Suprapubic skin (tissue), 4 donors: ENCODE measurements around the gene MBP.

Source experiments
- POLR2A ChIP-seq, 2 donors: fragments of 450-650 bp; IDR thresholded peaks; one replicate each; pipeline ENCODE4 v1.6.1; 2017; ENCODE audit warnings: antibody characterized with exemption in 2 of 2, mild to moderate bottlenecking in 2 of 2, moderate library complexity in 2 of 2
- POLR2AphosphoS5 ChIP-seq, 3 donors: sonication (generic); formaldehyde crosslinking; IDR thresholded peaks; one replicate each; pipeline ENCODE4 v1.6.1; 2017; ENCODE audit warnings: antibody characterized with exemption in 3 of 3
- TF ChIP-seq, protein P1 (sequence below), 2 donors: fragments of 200-600 bp in 1 of 2; fragments of 450-650 bp in 1 of 2; sonication (generic) in 1 of 2; IDR thresholded peaks; one replicate each; pipeline ENCODE4 v1.5.1; 2016 to 2019; ENCODE audit warnings: antibody characterized with exemption in 2 of 2, mild to moderate bottlenecking in 1 of 2, moderate library complexity in 1 of 2

DNA sequence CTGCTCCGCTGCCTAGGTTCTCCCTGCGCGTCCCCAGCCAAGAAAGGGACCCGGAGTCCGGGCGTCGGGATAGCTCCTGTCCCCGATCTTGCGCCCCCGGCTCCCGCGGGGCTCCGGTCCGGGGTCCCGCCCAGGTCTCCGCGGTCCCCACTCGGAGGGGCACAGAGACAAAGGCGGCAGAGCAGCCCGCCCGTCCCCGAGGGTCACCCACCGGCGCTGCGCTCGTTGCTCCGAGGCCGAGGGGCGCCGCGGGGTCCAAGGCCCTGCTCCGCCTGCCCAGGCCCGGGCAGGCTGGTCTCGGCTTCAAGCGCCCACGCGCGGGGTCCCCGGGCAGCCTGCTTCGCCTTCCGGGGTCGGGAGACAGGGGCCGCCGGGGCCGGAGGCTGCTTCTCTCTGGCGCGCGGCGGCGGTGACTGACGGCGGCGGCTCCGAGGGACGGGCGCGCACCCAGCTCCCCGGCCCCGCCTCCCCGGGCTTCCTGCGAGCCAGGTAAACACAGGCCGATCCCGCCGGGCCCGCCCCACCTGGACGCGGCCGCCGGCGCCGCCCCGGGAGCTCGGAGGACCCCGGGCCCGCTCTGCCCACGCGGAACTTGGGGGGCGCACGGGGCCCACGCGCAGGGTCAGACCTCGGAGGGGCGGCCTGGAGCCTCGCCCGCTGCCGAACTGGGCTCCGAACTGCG is at the start of gene MBP:
- TF ChIP-seq, protein P1, sequence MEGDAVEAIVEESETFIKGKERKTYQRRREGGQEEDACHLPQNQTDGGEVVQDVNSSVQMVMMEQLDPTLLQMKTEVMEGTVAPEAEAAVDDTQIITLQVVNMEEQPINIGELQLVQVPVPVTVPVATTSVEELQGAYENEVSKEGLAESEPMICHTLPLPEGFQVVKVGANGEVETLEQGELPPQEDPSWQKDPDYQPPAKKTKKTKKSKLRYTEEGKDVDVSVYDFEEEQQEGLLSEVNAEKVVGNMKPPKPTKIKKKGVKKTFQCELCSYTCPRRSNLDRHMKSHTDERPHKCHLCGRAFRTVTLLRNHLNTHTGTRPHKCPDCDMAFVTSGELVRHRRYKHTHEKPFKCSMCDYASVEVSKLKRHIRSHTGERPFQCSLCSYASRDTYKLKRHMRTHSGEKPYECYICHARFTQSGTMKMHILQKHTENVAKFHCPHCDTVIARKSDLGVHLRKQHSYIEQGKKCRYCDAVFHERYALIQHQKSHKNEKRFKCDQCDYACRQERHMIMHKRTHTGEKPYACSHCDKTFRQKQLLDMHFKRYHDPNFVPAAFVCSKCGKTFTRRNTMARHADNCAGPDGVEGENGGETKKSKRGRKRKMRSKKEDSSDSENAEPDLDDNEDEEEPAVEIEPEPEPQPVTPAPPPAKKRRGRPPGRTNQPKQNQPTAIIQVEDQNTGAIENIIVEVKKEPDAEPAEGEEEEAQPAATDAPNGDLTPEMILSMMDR (IDR thresholded peaks at IDR 0.05), result no peak
- peak; percentile 34 to 83 for TF ChIP-seq POLR2A (IDR thresholded peaks at IDR 0.05)
- peak in 1 of 3 donors; percentile 14 for TF ChIP-seq POLR2AphosphoS5 (IDR thresholded peaks at IDR 0.05)
